ENCODE data around the gene STAP1.

The STAP1 gene

GRCh38 chr4:67555447-67555846, 3.1 kb upstream of the STAP1 start:
- DNase-seq (ENCODE audit: low spot score) = no peak

- DNase-seq (ENCODE audit: low spot score) = no peak
These were observed 2.1 kb upstream of the STAP1 start for GRCh38 chr4:67556436-67556835.

DNA sequence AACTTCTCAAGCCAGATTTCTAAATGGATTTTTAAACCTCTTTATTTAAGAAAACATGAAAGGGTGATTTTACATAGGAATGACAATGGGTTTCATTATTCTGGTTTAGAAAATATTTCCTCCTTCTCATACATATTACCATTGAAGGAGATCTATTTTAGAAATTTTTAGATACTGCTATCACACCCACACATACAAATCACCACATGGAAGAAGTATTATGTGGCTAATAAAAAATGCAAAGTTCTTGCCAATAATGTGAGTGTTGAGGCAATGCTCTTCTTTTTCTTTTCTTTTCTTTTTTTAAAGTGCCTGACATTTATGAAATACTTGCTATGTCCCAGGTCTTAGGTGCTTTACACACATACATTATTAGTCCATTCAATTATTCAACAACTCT, 6.8 kb downstream of the STAP1 start:
- DNase-seq (ENCODE audit: low spot score) = no peak

- DNase-seq (ENCODE audit: low spot score) = no peak
These were observed 7.8 kb downstream of the STAP1 start for GRCh38 chr4:67566335-67566734.

DNA sequence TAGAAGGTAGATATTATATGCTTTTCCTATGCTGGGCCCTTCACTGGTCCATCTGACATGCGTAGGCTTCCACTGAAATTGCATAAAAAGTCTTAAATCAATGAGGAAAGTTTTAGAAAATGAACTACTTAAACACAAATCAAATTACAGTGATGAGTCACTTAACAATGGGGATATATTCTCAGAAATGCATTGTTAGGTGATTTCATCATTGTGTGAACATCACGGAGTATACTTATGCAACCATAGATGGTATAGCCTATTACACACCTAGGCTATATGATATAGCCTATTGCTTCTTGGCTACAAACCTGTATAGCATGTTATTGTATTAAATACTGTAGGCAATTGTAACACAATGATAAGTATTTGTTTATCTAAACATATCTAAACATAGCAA, 10.3 kb downstream of the STAP1 start:
- no peak for DNase-seq (ENCODE audit: low spot score)

DNA sequence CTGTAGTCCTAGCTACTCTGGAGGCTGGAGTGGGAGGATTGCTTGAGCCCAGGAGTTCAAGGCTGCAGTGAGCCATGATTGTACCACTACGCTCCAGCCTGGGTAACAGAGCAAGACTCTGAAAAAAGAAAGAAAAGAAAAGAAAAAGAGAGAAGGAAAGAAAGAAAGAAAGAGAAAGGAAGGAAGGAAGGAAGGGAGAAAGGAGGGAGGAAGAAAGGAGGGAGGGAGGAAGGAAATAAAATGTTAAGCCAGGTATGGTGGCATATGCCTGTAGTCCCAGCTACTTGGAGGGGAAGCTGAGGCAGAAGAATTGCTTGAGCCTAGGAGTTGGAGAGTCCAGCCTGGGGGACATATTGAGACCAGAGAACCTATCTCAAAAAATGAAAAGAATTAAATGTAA, 12.0 kb downstream of the STAP1 start:
- no peak for DNase-seq (ENCODE audit: low spot score)

DNA sequence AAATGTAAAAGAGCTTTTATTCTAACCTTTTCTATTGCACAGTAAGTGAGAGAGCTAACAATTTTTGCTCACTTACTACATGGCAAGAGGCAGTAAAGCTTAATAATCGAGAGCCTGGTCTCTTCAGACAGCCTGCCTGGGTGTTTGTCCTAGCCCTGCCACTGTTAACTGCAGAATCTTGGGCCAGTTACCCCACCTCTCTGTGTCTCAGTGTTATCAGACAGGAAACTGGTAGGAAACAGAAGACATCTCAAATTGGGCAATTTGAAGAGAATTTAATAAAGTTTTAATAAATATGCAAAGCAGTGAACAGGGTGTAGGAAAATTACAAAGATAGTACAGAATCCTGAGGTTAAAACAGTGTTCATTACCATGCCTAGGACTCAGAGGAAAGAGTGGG, 13.4 kb downstream of the STAP1 start:
- no peak for DNase-seq (ENCODE audit: low spot score)

DNA sequence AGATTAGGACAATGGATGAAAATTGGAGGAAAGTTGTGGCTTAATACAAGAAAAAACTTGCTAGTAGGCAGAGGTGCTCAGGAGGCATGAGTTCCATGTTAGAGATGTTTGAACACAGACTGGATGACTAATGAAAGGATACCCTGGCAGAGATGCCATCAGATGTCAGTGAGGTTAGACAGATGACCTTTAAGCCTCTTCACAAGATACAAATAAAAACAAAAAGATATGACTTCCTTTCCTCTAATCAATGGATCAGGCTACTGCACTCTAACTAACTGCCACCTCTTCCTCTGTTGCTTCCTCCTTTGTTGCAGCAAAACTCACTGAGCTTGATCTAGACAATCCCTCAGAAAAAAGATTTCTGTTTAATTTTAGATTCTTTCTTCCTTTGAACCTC, 14.7 kb downstream of the STAP1 start:
- DNase-seq (ENCODE audit: low spot score) = no peak

- DNase-seq (ENCODE audit: low spot score) = no peak
These were observed 16.9 kb downstream of the STAP1 start for GRCh38 chr4:67575232-67576058.

DNA sequence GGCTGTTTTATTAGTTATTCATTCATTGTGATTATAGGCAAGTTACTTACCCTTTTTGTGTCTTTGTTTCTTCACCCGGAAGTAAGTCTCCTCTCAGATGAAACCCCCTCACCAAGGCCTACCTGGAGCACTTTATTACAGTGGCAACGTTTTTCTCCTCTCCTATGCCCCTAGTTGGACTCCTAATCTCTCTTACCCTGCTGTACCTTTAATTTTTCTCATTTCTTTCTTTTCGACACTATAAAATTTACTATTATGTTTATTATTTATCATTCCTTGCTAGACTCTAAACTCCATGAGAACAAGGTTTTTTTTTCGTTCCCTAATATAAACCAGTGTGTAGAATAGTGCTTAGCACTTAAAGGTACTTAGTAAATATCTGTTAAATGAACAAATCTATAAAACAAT, 17.5 kb downstream of the STAP1 start:
- DNase-seq (ENCODE audit: low spot score) = no peak

- DNase-seq (ENCODE audit: low spot score) = no peak
These were observed 18.0 kb downstream of the STAP1 start for GRCh38 chr4:67576538-67576937.

GRCh38 chr4:67580577-67580976, 22.1 kb downstream of the STAP1 start:
- no peak for DNase-seq (ENCODE audit: low spot score)

GRCh38 chr4:67581208-67581857, 22.8 kb downstream of the STAP1 start:
- no peak for DNase-seq (ENCODE audit: low spot score)

DNA sequence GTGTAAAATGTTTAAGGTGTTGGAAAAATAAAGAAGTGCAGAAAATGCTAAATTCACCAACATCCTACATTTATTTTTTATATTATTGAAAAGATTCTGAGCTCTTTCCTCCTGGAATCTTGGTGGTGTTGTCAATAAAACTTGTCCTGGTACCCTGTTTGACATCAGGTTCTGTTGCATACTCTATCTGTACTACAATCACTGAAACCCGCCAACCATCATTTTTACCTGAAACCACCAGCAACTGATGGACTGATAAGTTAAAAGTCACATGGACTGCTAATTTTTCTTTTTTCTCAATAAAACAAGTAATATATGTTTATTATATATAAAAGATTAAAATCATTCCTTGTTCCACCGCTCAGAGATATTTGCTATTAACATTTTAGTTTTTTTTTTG, 23.4 kb downstream of the STAP1 start:
- no peak for DNase-seq (ENCODE audit: low spot score)

DNA sequence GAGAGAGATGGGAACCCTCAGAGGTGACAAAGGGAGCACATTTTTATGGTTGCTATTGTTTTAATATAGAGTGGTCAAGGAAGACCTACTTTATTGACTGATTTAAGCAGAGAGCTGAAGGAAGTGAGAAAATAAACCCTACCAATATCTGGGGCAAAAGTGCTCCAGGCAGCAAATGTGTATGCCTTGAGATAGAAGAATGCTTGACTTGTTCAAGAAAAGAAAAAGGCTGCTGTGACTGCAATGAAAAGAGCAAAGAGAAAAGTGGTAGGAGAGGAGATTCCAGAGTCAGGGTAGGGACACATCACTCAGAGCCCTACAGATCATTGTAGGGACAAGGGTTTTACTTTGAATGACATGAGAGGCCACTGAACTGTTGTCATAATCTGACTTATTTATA, 26.0 kb downstream of the STAP1 start:
- no peak for DNase-seq (ENCODE audit: low spot score)

- no peak for DNase-seq (ENCODE audit: low spot score)
These were observed 28.6 kb downstream of the STAP1 start for GRCh38 chr4:67587156-67587555.

GRCh38 chr4:67593741-67594175, 35.2 kb downstream of the STAP1 start:
- DNase-seq (ENCODE audit: low spot score) = no peak

DNA sequence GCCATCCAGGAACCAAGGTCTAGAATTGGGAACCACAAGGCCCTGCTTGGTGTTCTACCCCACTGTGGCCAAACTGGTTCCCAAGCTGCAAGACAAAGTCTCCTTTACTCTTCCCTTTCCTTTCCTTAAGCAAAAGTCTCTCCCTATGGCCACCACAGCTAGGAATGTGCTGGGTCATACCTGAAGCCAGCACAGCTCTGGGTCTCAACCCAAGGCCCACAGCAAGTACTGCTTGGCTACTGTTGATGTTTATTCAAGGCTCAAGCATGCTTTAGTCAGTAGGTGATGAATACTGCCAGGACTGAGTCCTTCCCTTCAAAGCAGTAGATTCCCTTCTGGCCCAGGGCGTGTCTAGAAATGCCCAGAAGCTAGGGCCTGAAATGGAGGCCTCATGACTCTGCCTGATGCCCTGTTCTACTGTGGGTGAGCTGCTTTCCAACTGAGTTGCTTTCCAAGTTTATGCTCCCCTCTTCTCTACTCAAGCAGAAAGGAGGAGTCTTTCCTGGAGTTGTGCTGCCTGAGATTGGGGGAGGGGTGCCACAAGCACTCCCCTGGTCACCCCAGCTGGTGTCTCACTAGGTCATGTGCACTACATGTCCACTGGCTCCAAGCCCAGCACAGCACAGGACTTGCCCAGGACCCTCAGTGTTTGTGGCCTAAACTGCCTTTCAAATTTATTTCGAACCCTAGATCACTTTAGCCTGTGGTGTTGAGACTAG, 44.9 kb downstream of the STAP1 start:
- DNase-seq (ENCODE audit: low spot score) = no peak

DNA sequence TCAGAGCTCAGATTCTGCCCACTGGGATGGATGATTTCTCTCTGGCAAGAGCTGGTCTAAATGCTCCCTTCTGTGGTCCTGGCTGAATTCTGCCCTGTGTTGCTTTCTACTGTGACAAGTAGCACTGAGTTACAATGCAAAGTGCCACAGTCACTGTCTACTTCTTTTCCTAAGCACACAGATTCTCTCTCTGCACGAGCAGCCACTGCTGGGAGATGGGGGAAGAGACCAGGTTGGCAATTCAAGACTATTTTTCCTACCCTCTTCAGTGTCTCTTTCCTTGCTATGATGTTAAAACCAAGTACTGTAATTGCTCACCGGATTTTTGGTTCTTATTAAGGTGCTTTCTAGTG, 45.5 kb downstream of the STAP1 start:
- no peak for DNase-seq (ENCODE audit: low spot score)

DNA sequence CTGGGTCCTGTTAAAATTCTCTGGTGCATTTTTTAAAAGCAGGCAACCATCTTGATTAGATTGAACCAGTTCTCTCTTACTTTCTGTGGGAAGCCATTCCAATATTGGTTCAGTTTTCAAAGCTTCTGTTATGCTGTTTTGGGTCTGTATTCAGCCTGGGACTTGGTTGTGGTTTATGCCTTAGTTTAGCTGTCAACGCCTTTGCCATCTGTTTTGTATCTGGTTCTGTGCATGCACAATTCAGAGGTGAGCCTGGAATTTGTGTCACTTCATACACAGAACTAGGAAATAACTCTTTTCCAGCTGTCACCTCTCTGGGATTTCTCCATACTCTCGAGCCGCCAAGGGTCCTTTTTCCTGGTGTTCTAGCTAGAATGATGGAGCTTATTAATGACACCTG, 46.2 kb downstream of the STAP1 start:
- DNase-seq (ENCODE audit: low spot score) = no peak

DNA sequence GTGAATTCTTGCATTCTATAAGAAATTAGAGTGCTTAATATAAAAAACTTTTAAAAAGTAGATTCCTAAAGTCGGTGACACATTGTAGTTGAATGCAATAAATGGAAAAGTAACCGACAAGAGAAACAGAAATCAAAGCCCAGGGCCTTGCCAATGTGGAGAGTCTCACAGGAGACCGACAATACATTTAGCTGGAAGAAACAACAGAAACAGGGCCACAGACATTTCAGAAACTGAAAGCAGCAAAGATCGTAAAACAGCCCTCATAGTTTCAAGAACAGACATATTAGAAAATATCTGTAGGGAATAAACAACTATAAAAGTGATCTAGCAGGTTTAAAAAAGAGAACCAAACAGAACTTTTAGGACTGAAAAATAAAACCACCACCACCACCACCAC, 49.5 kb downstream of the STAP1 start:
- no peak for DNase-seq (ENCODE audit: low spot score)

- no peak for DNase-seq (ENCODE audit: low spot score)
These were observed 55.7 kb downstream of the STAP1 start for GRCh38 chr4:67614186-67614585.

- DNase-seq (ENCODE audit: low spot score) = no peak
These were observed 56.6 kb downstream of the STAP1 start for GRCh38 chr4:67615119-67615518.

All from left forelimb (tissue), 1 donor.